GM18508 (cell line): ENCODE measurements around the gene BTG3.

ENCODE experiments used
- ATAC-seq: cut with Tn5 transposase; IDR thresholded peaks from one replicate; pipeline ENCODE4 v1.9.1; 2021; ENCODE audit warnings: moderate number of reproducible peaks; ENCODE audit not compliant: insufficient read depth, unreplicated experiment

Gene BTG3

GRCh38 chr21:17590430-17590829, 22.3 kb downstream of the BTG3 start:
- no peak for ATAC-seq

- ATAC-seq: no peak
Measured at GRCh38 chr21:17585875-17586450, 26.7 kb downstream of the BTG3 start.

GRCh38 chr21:17583898-17584297, 28.8 kb downstream of the BTG3 start:
- ATAC-seq: no peak

GRCh38 chr21:17580319-17580718, 32.4 kb downstream of the BTG3 start:
- no peak for ATAC-seq

- no peak for ATAC-seq
Measured at GRCh38 chr21:17578876-17579275, 33.8 kb downstream of the BTG3 start.

GRCh38 chr21:17578162-17578561, 34.5 kb downstream of the BTG3 start:
- no peak for ATAC-seq

GRCh38 chr21:17577701-17578100, 35.0 kb downstream of the BTG3 start:
- ATAC-seq: no peak

GRCh38 chr21:17576080-17576835, 36.4 kb downstream of the BTG3 start:
- no peak for ATAC-seq

GRCh38 chr21:17575076-17575475, 37.6 kb downstream of the BTG3 start:
- no peak for ATAC-seq

GRCh38 chr21:17572431-17572830, 40.3 kb downstream of the BTG3 start:
- no peak for ATAC-seq

GRCh38 chr21:17570786-17571185, 41.9 kb downstream of the BTG3 start:
- ATAC-seq: no peak

- no peak for ATAC-seq
Measured at GRCh38 chr21:17560377-17561025, 52.2 kb downstream of the BTG3 start.

- ATAC-seq: no peak
Measured at GRCh38 chr21:17554679-17555465, 57.8 kb downstream of the BTG3 start.

- no peak for ATAC-seq
Measured at GRCh38 chr21:17554120-17554519, 58.6 kb downstream of the BTG3 start.

- no peak for ATAC-seq
Measured at GRCh38 chr21:17552410-17552809, 60.3 kb downstream of the BTG3 start.

GRCh38 chr21:17550671-17551308, 61.9 kb downstream of the BTG3 start:
- no peak for ATAC-seq

GRCh38 chr21:17548262-17548661, 64.4 kb downstream of the BTG3 start:
- ATAC-seq: no peak

- no peak for ATAC-seq
Measured at GRCh38 chr21:17545007-17545406, 67.7 kb downstream of the BTG3 start.
